ENCODE results near the gene DCLRE1A.

DNA sequence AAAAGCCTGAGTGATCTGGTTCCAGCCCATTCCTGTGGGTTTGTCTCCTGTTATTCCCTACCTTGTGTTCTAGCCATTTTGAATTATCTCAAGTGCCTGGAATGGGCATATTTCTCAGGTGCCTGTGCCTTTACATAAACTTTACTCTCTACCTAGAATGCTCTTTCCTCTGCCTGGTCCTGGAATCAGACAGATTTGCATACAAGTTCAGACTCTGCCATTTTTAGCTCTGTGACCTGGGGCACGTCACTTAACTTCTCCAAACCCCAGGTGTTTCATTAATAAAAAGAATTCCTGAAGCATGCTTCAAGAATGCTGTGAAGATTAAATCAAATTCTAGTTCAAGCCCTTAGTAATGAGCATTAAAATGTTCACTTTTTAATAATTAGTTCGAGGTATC lies 7.8 kb downstream of the DCLRE1A start:
- TF ChIP-seq, protein P1, sequence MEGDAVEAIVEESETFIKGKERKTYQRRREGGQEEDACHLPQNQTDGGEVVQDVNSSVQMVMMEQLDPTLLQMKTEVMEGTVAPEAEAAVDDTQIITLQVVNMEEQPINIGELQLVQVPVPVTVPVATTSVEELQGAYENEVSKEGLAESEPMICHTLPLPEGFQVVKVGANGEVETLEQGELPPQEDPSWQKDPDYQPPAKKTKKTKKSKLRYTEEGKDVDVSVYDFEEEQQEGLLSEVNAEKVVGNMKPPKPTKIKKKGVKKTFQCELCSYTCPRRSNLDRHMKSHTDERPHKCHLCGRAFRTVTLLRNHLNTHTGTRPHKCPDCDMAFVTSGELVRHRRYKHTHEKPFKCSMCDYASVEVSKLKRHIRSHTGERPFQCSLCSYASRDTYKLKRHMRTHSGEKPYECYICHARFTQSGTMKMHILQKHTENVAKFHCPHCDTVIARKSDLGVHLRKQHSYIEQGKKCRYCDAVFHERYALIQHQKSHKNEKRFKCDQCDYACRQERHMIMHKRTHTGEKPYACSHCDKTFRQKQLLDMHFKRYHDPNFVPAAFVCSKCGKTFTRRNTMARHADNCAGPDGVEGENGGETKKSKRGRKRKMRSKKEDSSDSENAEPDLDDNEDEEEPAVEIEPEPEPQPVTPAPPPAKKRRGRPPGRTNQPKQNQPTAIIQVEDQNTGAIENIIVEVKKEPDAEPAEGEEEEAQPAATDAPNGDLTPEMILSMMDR (IDR thresholded peaks at IDR 0.05; ENCODE audit: low read depth, low read length): no peak
- TF ChIP-seq EZH2phosphoT487 (IDR thresholded peaks at IDR 0.05; ENCODE audit: low read depth): no peak

Measured in OCI-LY3 (cell line).